Esophagus muscularis mucosa (tissue), 3 donors: ENCODE data around the gene SPOCK1.

ENCODE experiments used
- CTCF ChIP-seq, 3 experiments: fragments of 200-600 bp in 2 of 3; fragments of 450-650 bp in 1 of 3; sonication (generic) in 2 of 3; IDR thresholded peaks; one replicate each; pipeline ENCODE4 v1.5.1; 2017 to 2019; ENCODE audit warnings: antibody characterized with exemption in 3 of 3, mild to moderate bottlenecking in 2 of 3, moderate library complexity in 1 of 3
- POLR2AphosphoS5 ChIP-seq, 2 donors: sonication (generic); formaldehyde crosslinking; IDR thresholded peaks; one replicate each; pipeline ENCODE4 v1.6.1; 2017; ENCODE audit warnings: antibody characterized with exemption in 2 of 2

GRCh38 chr5:137207023-137207760, 291.9 kb downstream of the SPOCK1 start:
- no peak for TF ChIP-seq CTCF (IDR thresholded peaks at IDR 0.05)
- no peak for TF ChIP-seq POLR2AphosphoS5 (IDR thresholded peaks at IDR 0.05)
